HepG2 (cell line): Measurements from ENCODE around the gene LRRC45. TPM values are rescaled to one million over a fixed set of nuclear protein-coding genes. Genes with fewer than 3 reads are reported as not detected.

ENCODE experiments used
- CREM ChIP-seq, 2 experiments: sonication (generic) in 1 of 2; formaldehyde crosslinking in 1 of 2; IDR thresholded peaks; 2 replicates each; pipeline versions ENCODE4 v1.4.0 to v1.6.1; 2016 to 2020; ENCODE audit warnings: antibody characterized with exemption in 1 of 2, mild to moderate bottlenecking in 1 of 2, missing genetic modification reagents in 1 of 2
- EHMT2 ChIP-seq: fragments of 200-600 bp; sonication (generic); IDR thresholded peaks from 2 replicates; pipeline ENCODE4 v1.7.0; 2017; ENCODE audit warnings: antibody characterized with exemption, low read depth, low read length, borderline replicate concordance
- HMG20B ChIP-seq: conservative IDR thresholded peaks from 2 replicates; pipeline ENCODE4 v1.6.1; 2016; ENCODE audit warnings: missing genetic modification reagents, missing compliant biosample characterization
- KLF12 ChIP-seq: sonication (generic); formaldehyde crosslinking; IDR thresholded peaks from 2 replicates; pipeline ENCODE4 v1.4.0; 2020; ENCODE audit warnings: missing genetic modification reagents, borderline replicate concordance
- PRDM10 ChIP-seq: sonication (generic); formaldehyde crosslinking; IDR thresholded peaks from 2 replicates; pipeline ENCODE4 v1.4.0; 2020; ENCODE audit warnings: low read depth, missing genetic modification reagents
- RELA ChIP-seq: sonication (generic); formaldehyde crosslinking; IDR thresholded peaks from 2 replicates; pipeline ENCODE4 v1.4.0; 2020; ENCODE audit warnings: missing genetic modification reagents
- U2AF1 ChIP-seq: fragments of 200-400 bp; formaldehyde crosslinking; optimal IDR thresholded peaks from 2 replicates; pipeline ENCODE3; 2017; ENCODE audit warnings: mild to moderate bottlenecking, low read depth, low read length
- ZEB1 ChIP-seq: IDR thresholded peaks from 2 replicates; pipeline ENCODE4 v1.6.1; 2012; ENCODE audit warnings: mild to moderate bottlenecking, low read depth, inconsistent platforms; ENCODE audit not compliant: insufficient replicate concordance
- ZFAT ChIP-seq: sonication (generic); formaldehyde crosslinking; conservative IDR thresholded peaks from 2 replicates; pipeline ENCODE4 v1.8.1; 2023; ENCODE audit warnings: missing genetic modification reagents, inconsistent platforms
- ZNF382 ChIP-seq: sonication (generic); formaldehyde crosslinking; IDR thresholded peaks from 2 replicates; pipeline ENCODE4 v1.5.0; 2020; ENCODE audit warnings: missing genetic modification reagents, mild to moderate bottlenecking, borderline replicate concordance
- ZNF543 ChIP-seq: sonication (generic); formaldehyde crosslinking; IDR thresholded peaks from 2 replicates; pipeline ENCODE4 v1.4.0; 2020; ENCODE audit warnings: mild to moderate bottlenecking, missing genetic modification reagents
- ZNF607 ChIP-seq: sonication (generic); formaldehyde crosslinking; IDR thresholded peaks from 2 replicates; pipeline ENCODE4 v1.5.1; 2020; ENCODE audit warnings: missing genetic modification reagents, mild to moderate bottlenecking, borderline replicate concordance
- ZNF724P ChIP-seq: sonication (generic); formaldehyde crosslinking; IDR thresholded peaks from 2 replicates; pipeline ENCODE4 v1.8.0; 2022; ENCODE audit warnings: missing genetic modification reagents, borderline replicate concordance
- ZNF790 ChIP-seq: sonication (generic); formaldehyde crosslinking; IDR thresholded peaks from 2 replicates; pipeline ENCODE4 v1.8.0; 2022; ENCODE audit warnings: missing genetic modification reagents, mild to moderate bottlenecking, borderline replicate concordance
- ZSCAN31 ChIP-seq: sonication (generic); formaldehyde crosslinking; IDR thresholded peaks from 2 replicates; pipeline ENCODE4 v1.5.0; 2020; ENCODE audit warnings: low read depth, mild to moderate bottlenecking, missing genetic modification reagents
- polyA plus RNA-seq, 8 experiments: library from polyadenylated mRNA; depleted of rRNA in 3 of 8; stranded (reverse) in 7 of 8; unstranded in 1 of 8; fragments of >200 nt; fragmentation: Illumina TruSeq in 4 of 8; extraction: Trizol in 4 of 8; gene quantifications; 2 replicates each; pipeline versions ENCODE4 v1.2.1 to v1.2.3, GENCODE V29; 2011 to 2016; ENCODE audit warnings: low read depth in 4 of 8, missing spikeins in 1 of 8, mixed read lengths in 1 of 8; ENCODE audit not compliant: insufficient read depth in 1 of 8
- total RNA-seq, 5 experiments: library from RNA; depleted of rRNA; stranded (reverse); fragments of >200 nt; fragmentation: Illumina TruSeq; extraction: Trizol; gene quantifications; 2 replicates each; pipeline ENCODE4 v1.2.3, GENCODE V29; 2016; ENCODE audit warnings: low read depth in 1 of 5
- TF ChIP-seq, protein P1 (sequence below): sonication (generic); formaldehyde crosslinking; IDR thresholded peaks from 2 replicates; pipeline ENCODE4 v1.9.0; 2021; ENCODE audit warnings: missing genetic modification reagents, mild to moderate bottlenecking, borderline replicate concordance
- TF ChIP-seq, protein P2 (sequence below): sonication (generic); formaldehyde crosslinking; IDR thresholded peaks from 2 replicates; pipeline ENCODE4 v1.8.0; 2023; ENCODE audit warnings: mild to moderate bottlenecking, missing genetic modification reagents
- TF ChIP-seq, protein P3 (sequence below): IDR thresholded peaks from 2 replicates; pipeline ENCODE4 v1.6.1; 2012; ENCODE audit warnings: low read length, improper control_type of control experiment

LRRC45 gene
- total and polyA plus RNA-seq, 2 of the 13 experiments (the other 11 are each of a cell fraction or from before 2014, with no cell fraction given) = 11.6 to 48.1 TPM

- TF ChIP-seq ZNF543 (CRISPR knock-in tag) (0 out of 2 replicates have a peak, but pooled peaks have one; percentile 15), ZNF607 (CRISPR knock-in tag) (no peak), ZSCAN31 (CRISPR knock-in tag) (peak; percentile 22; the same call in 1 of the 2 replicates), ZEB1 (no peak), CREM (IDR thresholded peaks at IDR 0.05) (no peak), CREM (CRISPR knock-in tag; IDR thresholded peaks at IDR 0.05) (no peak), RELA (CRISPR knock-in tag) (0 out of 2 replicates have a peak, but pooled peaks have one; percentile 39), PRDM10 (no peak), ZNF724P (no peak), HMG20B (CRISPR knock-in tag) (no peak), ZFAT (CRISPR knock-in tag) (no peak), KLF12 (CRISPR knock-in tag) (no peak), U2AF1 (no peak), ZNF790 (CRISPR knock-in tag) (no peak), EHMT2 (no peak), ZNF382 (CRISPR knock-in tag) (no peak)
- TF ChIP-seq, protein P1, sequence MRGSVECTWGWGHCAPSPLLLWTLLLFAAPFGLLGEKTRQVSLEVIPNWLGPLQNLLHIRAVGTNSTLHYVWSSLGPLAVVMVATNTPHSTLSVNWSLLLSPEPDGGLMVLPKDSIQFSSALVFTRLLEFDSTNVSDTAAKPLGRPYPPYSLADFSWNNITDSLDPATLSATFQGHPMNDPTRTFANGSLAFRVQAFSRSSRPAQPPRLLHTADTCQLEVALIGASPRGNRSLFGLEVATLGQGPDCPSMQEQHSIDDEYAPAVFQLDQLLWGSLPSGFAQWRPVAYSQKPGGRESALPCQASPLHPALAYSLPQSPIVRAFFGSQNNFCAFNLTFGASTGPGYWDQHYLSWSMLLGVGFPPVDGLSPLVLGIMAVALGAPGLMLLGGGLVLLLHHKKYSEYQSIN (CRISPR knock-in tag) = no peak
- TF ChIP-seq, protein P2, sequence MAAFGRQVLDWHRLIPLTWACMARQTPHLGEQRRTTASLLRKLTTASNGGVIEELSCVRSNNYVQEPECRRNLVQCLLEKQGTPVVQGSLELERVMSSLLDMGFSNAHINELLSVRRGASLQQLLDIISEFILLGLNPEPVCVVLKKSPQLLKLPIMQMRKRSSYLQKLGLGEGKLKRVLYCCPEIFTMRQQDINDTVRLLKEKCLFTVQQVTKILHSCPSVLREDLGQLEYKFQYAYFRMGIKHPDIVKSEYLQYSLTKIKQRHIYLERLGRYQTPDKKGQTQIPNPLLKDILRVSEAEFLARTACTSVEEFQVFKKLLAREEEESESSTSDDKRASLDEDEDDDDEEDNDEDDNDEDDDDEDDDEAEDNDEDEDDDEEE (CRISPR knock-in tag) = 0 out of 2 replicates have a peak, but pooled peaks have one; percentile 54
- TF ChIP-seq, protein P3, sequence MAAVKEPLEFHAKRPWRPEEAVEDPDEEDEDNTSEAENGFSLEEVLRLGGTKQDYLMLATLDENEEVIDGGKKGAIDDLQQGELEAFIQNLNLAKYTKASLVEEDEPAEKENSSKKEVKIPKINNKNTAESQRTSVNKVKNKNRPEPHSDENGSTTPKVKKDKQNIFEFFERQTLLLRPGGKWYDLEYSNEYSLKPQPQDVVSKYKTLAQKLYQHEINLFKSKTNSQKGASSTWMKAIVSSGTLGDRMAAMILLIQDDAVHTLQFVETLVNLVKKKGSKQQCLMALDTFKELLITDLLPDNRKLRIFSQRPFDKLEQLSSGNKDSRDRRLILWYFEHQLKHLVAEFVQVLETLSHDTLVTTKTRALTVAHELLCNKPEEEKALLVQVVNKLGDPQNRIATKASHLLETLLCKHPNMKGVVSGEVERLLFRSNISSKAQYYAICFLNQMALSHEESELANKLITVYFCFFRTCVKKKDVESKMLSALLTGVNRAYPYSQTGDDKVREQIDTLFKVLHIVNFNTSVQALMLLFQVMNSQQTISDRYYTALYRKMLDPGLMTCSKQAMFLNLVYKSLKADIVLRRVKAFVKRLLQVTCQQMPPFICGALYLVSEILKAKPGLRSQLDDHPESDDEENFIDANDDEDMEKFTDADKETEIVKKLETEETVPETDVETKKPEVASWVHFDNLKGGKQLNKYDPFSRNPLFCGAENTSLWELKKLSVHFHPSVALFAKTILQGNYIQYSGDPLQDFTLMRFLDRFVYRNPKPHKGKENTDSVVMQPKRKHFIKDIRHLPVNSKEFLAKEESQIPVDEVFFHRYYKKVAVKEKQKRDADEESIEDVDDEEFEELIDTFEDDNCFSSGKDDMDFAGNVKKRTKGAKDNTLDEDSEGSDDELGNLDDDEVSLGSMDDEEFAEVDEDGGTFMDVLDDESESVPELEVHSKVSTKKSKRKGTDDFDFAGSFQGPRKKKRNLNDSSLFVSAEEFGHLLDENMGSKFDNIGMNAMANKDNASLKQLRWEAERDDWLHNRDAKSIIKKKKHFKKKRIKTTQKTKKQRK = no peak
Observed at GRCh38 chr17:82018152-82018988, 4.7 kb upstream of the LRRC45 start (continued).
